ENCODE data around the gene ZEB1. TPM values are rescaled to one million over a fixed set of nuclear protein-coding genes. Genes with fewer than 3 reads are reported as not detected.
A peak's percentile ranks its signal among the peaks of the same experiment; 100 is the strongest.

ZEB1 gene
- total RNA-seq, 1 experiment from 2014 or later: 0.39 TPM

DNA sequence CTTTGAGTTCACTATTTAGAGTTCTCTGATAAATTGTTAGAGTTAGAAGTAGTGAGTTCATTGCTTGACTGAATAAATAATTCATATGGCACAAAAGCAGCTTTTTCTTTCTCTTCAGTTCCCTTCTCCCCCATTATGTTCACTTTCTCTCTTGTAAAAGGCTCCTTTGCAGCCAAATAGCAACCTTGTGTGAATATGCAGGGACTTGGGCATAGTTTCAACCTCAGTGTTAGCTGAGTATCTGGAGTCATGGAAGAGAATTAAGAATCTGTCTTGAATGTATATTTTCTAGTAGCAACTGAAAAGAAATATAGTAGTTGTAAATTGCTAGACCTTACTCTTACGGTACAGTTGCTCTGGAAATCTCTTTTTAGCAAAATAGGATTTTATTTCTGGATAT, 31.9 kb downstream of the ZEB1 start:
- no peaks in the 10 kb centered on the region for H4K20me1 ChIP-seq (ENCODE audit: control insufficient read depth, insufficient read depth, insufficient read length)
- no peaks in the 10 kb centered on the region for H3K79me2 ChIP-seq (ENCODE audit: insufficient read depth, low read length)

More for the DNA sequence above, 31.9 kb downstream of the ZEB1 start:
- Histone ChIP-seq H3K79me1 (ENCODE audit: insufficient read depth, low read depth, low read length, poor library complexity, severe bottlenecking) (no peaks in the 10 kb centered on the region), H3K23me2 (ENCODE audit: insufficient read length, low read depth, low read length, poor library complexity, severe bottlenecking) (no peaks in the 10 kb centered on the region), H2BK120ac (ENCODE audit: low read depth, low read length, poor library complexity, severe bottlenecking) (no peak overlapping the region), H3K56ac (ENCODE audit: insufficient read length, low read depth, low read length) (no peak overlapping the region), H3K27me3 (ENCODE audit: insufficient read depth, low read length) (no peaks in the 10 kb centered on the region), H2BK12ac (ENCODE audit: insufficient read length, low read depth, low read length) (no peak overlapping the region), H2BK5ac (ENCODE audit: insufficient read length, low read length) (no peak overlapping the region), H2BK15ac (ENCODE audit: low read depth, low read length) (no peak overlapping the region), H3K4me1 (ENCODE audit: insufficient read depth, low read length) (no peaks in the 10 kb centered on the region), H3K9ac (ENCODE audit: extremely low read depth, insufficient read length, low read length) (no peak overlapping the region), H2AFZ (ENCODE audit: low read length) (no peak overlapping the region), H2AK5ac (ENCODE audit: insufficient read length, low read length) (no peak overlapping the region), H3K4me2 (ENCODE audit: insufficient read depth, insufficient read length, low read length) (no peak overlapping the region), H4K91ac (ENCODE audit: insufficient read length, low read depth, low read length) (no peak overlapping the region), H3K23ac (ENCODE audit: insufficient read length, low read depth, low read length) (no peak overlapping the region), H4K5ac (ENCODE audit: insufficient read length, low read depth, low read length) (no peak overlapping the region), H3K9me3 (ENCODE audit: control insufficient read depth, low read depth, low read length) (no peaks in the 10 kb centered on the region), H3K4ac (ENCODE audit: low read depth, low read length) (no peak overlapping the region), H3T11ph (ENCODE audit: low read length) (no peak overlapping the region), H3K18ac (ENCODE audit: insufficient read length, low read depth, low read length) (no peak overlapping the region), H2BK20ac (ENCODE audit: low read depth, low read length, poor library complexity, severe bottlenecking) (no peak overlapping the region), H3K14ac (ENCODE audit: insufficient read depth, low read length) (no peak overlapping the region), H4K8ac (replicated peaks; ENCODE audit: insufficient read length, low read depth, low read length) (no peak overlapping the region), H3K27ac (ENCODE audit: insufficient read length, low read depth, low read length) (no peak overlapping the region)
- Mint-ChIP-seq H3K9me3 (no peaks in the 10 kb centered on the region), H3K27ac (0 out of 7 replicates have a peak overlapping the region, but pooled peaks of 1 of the 3 experiments have one; percentile 13), H3K4me1 (peaks cover 4 to 10% of the 10 kb centered on the region in 2 experiments; a peak in 1 of 4 replicates), H3K36me3 (ENCODE audit: insufficient read depth in 1 of 3, low read depth in 3 of 3) (no peaks in the 10 kb centered on the region), H3K4me3 (no peak overlapping the region), H3K27me3 (ENCODE audit: low read depth) (peaks cover 1% of the 10 kb centered on the region; the same call in 1 of the 2 replicates)
- no peak for DNase-seq
- WGBS (ENCODE audit: extremely low coverage, insufficient read length, low lambda C conversion rate): no CpG with 5 or more reads among the region's 1 CpG
- TF ChIP-seq CTCF (conservative IDR thresholded peaks at IDR 0.05): no peak
